Thyroid gland (tissue), 4 donors: ENCODE results near the gene ANO9.

Experiments used
- CTCF ChIP-seq, 6 experiments: fragments of 200-600 bp in 3 of 6; fragments of 450-650 bp in 3 of 6; sonication (generic) in 3 of 6; IDR thresholded peaks; one replicate each; pipeline ENCODE4 v1.5.1; 2016 to 2019; ENCODE audit warnings: antibody characterized with exemption in 6 of 6, mild to moderate bottlenecking in 2 of 6, inconsistent platforms in 1 of 6, moderate library complexity in 1 of 6
- POLR2A ChIP-seq, 2 donors: fragments of 450-650 bp; IDR thresholded peaks; one replicate each; pipeline ENCODE4 v1.6.1; 2017; ENCODE audit warnings: antibody characterized with exemption in 2 of 2, mild to moderate bottlenecking in 2 of 2, moderate library complexity in 1 of 2

GRCh38 chr11:464316-464715 lies 22.5 kb upstream of the ANO9 start:
- TF ChIP-seq CTCF (IDR thresholded peaks at IDR 0.05) (no peak), POLR2A (IDR thresholded peaks at IDR 0.05) (no peak)
